Vagina (tissue), 2 donors: ENCODE measurements around the gene COPS9.

ENCODE experiments used
- CTCF ChIP-seq, 3 experiments: fragments of 450-650 bp in 2 of 3; fragments of 200-600 bp in 1 of 3; sonication (generic) in 1 of 3; IDR thresholded peaks; one replicate each; pipeline ENCODE4 v1.5.1; 2017 to 2019; ENCODE audit warnings: antibody characterized with exemption in 3 of 3, mild to moderate bottlenecking in 2 of 3, moderate library complexity in 2 of 3
- POLR2A ChIP-seq, 2 donors: fragments of 450-650 bp; IDR thresholded peaks; one replicate each; pipeline ENCODE4 v1.6.1; 2017; ENCODE audit warnings: antibody characterized with exemption in 2 of 2, mild to moderate bottlenecking in 2 of 2, moderate library complexity in 2 of 2
- POLR2AphosphoS5 ChIP-seq, 2 donors: sonication (generic); formaldehyde crosslinking; IDR thresholded peaks; one replicate each; pipeline ENCODE4 v1.9.0; 2017; ENCODE audit warnings: antibody characterized with exemption in 2 of 2, mild to moderate bottlenecking in 2 of 2, low read depth in 1 of 2; ENCODE audit not compliant: insufficient read depth in 1 of 2

GRCh38 chr2:240174496-240174895 is 38.4 kb upstream of the COPS9 start:
- TF ChIP-seq CTCF (IDR thresholded peaks at IDR 0.05) (no peak), POLR2AphosphoS5 (IDR thresholded peaks at IDR 0.05; ENCODE audit: insufficient read depth in 1 of 2, low read depth in 1 of 2) (no peak), POLR2A (IDR thresholded peaks at IDR 0.05) (no peak)
